ENCODE results near the gene COPZ1.
"Not testable (repeated sequence)": the region's sequence is repeated elsewhere in the genome, so short reads cannot be mapped to it uniquely, and the experiment has no call there.

Gene COPZ1, protein sequence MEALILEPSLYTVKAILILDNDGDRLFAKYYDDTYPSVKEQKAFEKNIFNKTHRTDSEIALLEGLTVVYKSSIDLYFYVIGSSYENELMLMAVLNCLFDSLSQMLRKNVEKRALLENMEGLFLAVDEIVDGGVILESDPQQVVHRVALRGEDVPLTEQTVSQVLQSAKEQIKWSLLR

DNA sequence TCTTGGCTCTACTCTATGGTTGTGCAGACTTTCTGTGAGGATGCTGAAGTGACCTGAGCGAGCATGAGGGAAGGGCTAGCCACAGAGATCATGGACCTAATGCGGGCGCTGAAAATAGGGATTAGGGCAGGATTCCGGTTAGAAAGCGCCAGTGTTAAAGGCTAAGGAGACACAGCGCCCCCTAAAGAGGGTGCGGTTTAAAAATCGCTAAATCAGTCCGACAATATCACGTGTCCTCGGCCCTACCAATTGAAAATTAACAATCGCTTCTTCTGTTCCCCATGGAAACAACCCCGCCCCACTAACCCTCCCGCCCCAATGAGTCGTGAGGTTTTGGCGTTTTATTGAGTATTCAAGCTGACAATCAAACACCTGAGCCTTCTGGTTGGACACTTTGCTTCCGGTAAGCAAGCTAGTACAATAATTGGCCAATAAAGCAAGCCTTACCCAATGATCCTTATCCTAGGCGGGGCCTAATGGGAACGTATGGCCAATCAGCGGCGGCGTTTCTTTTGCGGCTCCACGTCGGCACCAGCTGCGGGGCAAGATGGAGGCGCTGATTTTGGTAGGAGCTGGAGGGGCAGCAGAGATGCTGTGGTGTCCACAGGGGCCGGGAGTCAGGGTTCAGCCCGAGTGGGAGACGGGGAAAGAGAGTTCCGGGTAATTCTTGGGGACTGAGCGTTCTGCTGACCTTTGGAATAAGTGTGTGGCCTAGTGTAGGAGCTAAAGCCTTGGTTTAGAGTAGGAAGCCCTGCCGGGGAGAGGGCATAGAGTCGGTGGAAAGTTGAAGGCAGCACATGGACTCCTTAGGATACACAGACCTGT, at the start of gene COPZ1:
Gene COPZ1 (plus strand): TSS at position 515 of the 825 bp plus-strand sequence. CDS start 33 bp downstream, at position 548.
- peak; percentile 91 to 99 (median 94) for DNase-seq
- intact Hi-C loops (cut with DNase I) = loop anchor here (1.0 to 10.0 kb wide), 3 partner anchors 34 to 105 kb away; no protein-coding TSS in a partner anchor

DNA sequence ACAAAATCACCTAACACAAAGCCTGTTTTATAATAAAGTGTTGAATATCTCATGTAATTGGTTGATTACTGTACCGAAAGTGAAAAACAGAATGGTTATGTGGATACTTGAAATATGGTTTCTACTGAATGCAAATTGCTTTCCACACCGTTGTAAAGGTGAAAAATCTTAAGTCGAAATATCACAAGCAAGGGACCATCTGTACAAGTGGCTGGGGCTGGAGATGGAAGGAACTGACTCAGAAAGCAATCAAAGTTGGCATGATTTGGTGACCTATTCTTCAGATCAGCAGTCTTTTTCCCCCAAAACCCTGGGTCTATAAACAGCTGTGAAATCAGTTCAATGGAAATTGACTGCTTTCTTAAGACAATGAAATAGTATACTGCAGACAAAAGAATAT, 48.6 kb upstream of the COPZ1 start:
- no peak for DNase-seq
- intact Hi-C loops (cut with DNase I) = no loop called here

DNA sequence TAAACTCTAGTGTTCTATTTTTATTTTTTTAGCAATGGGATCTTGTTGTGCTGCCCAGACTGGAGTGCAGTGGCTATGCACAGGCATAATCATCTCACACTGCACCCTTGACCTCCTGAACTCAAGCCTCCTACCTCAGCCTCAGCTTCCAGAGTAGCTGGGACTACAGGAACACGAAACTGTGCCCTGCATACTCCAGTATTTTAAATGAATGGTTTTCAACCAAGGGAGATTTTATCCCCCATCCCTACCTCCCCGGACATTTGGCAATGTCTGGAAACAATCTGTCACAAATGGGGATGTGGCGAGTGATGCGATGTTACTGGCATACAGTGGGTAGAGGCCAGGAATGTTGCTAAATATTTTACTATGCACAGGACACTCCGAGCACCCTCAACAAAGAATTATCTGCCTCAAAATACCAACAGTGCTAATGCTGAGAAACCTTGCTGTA, 47.1 kb upstream of the COPZ1 start:
- DNase-seq = no peak
- intact Hi-C loops (cut with DNase I) = no loop called here

DNA sequence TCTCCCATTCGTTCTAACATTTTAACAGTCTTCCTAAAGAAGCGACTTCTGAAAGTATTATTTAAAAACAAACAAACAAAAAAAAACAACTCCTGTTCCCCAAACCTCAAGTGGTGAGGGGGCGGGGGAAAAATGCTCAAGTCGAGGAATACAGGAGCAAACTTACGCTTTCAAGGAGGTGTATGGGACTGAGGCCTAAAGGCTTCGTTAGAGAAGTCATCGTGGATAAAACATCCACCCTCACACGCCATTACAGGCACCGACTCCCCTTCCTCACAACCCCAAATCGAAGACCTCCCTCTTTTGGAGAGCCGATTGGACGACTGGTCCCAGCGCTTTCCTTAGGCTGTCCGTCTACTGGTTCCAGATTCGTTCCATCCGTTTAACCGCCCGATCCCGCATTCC, 45.7 kb upstream of the COPZ1 start:
- intact Hi-C loops (cut with DNase I) = no loop called here

DNA sequence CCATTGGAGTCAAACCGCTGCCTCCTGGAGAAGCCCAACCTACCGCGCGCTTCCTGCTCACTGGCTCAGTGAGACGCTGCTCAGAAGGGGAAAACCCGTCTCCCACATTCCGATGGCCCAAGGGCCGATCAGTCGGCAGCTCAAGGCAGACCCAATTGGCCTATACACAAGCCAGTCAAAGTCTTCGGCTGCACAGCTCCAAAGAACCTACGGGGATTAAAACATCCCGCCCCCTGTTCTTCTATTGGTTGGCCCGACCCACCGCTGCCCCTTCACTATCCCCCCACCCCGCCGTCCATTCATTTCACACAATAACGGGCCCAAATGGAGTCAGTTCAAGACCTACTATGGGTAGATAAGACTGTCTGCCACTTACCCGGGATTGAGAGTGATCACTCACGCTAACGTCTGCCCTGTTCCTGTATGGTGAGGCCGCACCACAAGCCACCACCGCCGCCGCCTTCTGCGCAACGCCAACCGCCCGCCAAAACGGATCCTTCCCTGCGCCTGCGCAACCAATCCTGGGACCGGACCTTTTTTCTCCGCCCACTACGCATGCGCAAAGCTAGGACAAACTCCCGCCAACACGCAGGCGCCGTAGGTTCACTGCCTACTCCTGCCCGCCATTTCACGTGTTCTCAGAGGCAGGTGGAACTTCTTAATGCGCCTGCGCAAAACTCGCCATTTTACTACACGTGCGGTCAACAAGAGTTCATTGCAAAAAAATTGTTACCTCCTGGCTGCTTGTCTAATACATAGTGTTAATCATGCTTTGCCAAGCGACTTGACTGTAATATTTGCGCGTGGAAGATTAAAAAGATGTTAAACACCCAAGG, 45.1 kb upstream of the COPZ1 start, which contains the start of gene CBX5:
Gene CBX5 (minus strand): TSS at position 491 of the 836 bp plus-strand sequence. CDS start 22,472 bp downstream, outside the sequence.
- intact Hi-C loops (cut with DNase I) = no loop called here
- DNase-seq = peak; percentile 95 to 100 (median 97)

More for the DNA sequence above, 45.7 kb upstream of the COPZ1 start:
- DNase-seq = no peak

DNA sequence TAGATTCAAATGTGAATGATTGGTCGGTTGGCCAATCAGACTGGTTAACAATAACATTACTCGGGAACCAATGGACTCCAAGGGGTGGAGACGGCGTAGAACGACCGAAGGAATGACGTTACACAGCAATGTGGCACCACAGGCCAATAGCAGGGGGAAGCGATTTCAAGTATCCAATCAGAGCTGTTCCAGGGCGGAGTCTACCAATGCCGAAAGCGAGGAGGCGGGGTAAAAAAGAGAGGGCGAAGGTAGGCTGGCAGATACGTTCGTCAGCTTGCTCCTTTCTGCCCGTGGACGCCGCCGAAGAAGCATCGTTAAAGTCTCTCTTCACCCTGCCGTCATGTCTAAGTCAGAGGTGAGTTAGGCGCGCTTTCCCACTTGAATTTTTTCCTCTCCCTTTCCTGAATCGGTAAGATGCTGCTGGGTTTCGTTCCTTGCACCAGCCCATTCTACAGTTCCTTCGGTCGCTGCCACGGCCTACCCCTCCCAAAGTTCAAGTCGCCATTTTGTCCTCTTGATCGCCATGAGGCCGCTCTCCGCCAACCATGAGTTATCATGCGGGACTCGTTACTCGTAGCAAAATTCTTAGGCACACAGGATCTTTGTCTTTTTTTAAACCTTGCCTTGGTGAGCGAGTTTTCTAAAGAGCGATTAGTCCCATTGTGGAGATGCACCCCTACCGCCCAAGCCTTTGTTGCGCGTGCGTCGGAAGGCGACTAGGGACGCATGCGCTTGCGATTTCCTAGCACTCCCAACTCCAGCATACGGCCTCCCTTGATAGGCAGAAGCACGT, 44.3 kb upstream of the COPZ1 start, which contains the start of gene HNRNPA1:
Gene HNRNPA1 (plus strand): TSS at position 259 of the 793 bp plus-strand sequence. CDS start 82 bp downstream, at position 341.
- DNase-seq = peak; percentile 92 to 99 (median 96)
- intact Hi-C loops (cut with DNase I) = no loop called here

DNA sequence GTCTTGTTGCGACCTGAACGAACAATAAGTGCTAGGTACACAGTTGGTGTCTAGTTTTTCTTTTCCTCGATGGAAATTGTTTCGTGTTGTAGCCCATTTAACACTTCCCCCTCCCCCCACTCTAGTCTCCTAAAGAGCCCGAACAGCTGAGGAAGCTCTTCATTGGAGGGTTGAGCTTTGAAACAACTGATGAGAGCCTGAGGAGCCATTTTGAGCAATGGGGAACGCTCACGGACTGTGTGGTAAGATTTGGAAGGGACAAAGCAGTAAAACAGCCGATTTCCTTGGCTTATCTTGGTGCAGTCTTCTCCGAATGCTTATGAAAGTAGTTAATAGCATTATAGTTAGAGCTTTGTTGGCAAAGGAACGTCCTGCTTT, 43.7 kb upstream of the COPZ1 start:
- DNase-seq; intact Hi-C loops (cut with DNase I): not testable (repeated sequence)

DNA sequence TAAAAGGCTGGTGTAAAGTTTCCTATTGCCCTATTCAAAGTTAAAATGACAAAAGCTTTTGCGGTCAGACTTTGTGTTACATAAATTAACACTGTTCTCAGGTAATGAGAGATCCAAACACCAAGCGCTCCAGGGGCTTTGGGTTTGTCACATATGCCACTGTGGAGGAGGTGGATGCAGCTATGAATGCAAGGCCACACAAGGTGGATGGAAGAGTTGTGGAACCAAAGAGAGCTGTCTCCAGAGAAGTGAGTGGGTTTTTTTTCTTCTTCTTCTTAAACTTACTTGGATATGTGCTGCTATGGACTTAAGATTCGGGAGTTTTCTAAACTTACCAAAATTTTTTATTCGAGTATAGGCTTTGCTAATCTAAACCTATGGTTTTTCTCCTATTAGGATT, 43.2 kb upstream of the COPZ1 start:
- DNase-seq; intact Hi-C loops (cut with DNase I): not testable (repeated sequence)

DNA sequence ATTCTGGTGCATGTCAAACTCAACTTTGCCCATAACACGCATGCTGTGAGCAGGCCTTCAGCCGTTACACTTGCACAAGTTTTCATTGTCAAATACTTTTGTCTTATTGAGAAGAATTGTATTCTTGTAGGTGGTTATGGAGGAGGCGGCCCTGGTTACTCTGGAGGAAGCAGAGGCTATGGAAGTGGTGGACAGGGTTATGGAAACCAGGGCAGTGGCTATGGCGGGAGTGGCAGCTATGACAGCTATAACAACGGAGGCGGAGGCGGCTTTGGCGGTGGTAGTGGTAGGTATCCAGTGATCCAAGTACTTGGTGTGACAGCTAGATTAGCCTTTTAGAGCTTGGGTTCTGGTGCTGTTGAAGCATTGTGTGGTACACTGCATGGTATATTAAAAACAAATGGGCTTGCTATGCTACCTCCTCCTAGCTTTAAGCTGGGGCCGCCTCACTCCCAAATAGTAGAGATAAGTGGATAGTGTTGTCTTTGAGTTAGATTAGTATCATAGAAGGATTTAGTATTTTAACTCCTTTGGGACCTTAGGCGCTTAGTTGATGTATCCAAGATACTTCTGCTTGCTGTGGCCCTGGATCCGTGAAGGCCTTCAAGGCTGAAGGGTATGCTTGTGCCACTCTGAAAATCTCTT, 41.9 kb upstream of the COPZ1 start:
- intact Hi-C loops (cut with DNase I) = no loop called here
- DNase-seq = peak in 1 of 10 donors; percentile 49

DNA sequence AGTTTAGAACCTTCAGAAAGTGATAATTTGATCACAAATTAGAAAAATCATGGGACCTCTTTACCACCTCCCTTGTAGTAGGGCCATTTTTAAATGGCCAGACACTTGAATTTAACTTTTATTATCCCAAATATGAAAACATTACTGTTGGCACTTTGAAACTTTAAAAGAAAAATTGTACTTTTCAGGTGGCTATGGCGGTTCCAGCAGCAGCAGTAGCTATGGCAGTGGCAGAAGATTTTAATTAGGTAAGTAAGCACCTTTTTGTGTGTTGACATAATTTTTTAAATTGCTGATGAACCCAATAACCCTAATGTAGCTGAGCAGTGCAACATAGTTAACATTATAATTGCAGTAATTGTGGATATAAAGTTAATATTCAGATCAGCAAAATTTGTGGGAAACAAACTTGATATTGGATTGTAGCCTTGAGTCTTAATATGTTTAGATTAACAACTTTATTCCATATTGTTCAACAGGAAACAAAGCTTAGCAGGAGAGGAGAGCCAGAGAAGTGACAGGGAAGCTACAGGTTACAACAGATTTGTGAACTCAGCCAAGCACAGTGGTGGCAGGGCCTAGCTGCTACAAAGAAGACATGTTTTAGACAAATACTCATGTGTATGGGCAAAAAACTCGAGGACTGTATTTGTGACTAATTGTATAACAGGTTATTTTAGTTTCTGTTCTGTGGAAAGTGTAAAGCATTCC, 40.7 kb upstream of the COPZ1 start:
- DNase-seq; intact Hi-C loops (cut with DNase I): not testable (repeated sequence)

DNA sequence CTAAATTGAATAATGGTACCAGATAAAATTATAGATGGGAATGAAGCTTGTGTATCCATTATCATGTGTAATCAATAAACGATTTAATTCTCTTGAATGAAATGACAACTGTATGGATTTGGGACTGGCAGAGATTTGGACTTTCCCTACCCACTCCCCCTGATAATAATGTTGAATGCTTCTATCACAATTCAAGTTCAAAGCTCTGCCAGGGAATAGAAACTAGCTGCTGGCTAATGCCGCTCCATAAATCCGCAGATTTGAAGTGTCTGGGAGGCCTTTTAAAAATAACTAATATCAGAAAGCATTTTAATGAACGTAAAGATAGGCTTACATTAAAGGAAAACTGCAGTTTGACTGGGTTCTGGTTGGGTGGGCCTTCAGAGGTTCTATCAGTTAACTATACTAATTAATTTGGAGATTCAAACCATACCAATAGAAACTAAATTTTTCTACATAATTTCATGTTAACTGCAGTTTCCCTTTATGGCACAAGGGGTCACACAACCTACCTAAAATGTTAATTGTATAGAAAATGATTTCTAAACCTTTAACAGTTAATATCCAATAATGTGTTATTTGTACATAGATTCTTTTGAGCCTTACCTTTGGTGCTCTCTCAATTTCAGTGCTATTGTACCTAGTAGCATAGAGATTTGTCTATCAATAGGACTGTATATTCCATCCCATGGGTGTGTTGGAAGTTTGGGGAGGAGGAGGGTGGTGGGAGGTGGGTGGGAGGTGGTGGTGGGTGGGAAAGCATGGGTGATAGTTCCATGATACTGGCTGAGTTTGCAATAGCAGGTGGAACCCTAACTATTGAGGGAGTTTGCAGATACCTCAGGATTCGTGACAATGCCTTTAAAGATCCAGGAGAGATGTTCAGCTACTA, 39.5 kb upstream of the COPZ1 start:
- DNase-seq = peak in 1 of 10 donors; percentile 2
- intact Hi-C loops (cut with DNase I) = no loop called here

DNA sequence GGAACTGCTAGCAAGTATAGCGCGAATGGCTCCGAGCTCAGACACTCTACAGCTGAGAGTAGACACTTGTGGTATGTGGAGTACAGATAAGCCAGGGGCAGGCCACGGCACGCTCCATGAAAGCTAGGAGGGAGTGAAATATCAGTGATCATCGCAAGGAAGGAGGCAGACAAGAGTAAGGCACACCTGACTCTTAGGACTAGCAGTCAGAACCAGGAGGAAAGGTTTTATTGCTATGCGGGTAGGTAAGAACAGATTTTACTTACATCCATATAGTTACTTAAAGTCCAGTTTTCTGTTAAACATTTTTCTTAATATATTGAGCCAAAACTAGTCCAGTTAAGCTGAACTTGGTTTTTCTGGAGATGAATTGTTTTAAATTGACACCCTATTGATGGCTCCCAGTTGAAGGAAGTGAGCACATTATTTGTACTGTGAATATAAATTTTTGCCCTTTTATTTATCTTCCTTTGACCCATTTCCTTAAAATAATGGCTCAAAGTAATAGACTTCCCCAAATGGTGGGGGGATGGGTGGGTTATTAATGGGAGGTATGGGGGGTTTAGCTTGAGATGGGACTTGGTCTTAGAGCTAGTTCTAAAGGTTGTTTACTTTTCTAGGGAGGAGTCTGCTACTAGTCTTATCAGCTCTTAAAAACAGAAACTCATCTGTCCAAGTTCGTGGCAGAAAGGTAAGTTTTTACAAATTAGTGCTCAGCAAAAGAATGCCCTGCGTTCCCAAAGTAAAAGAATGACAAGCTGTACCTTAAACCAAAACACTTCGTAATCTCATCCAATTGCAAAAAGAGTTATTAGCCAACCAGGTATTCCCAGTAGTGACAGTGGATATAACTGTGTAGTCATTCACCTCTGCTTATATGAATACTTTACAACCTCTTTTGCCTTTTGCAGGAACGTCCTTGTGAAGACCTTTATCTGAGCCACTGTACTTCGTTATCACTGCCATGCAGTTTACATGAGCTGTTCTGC, 38.6 kb upstream of the COPZ1 start:
- intact Hi-C loops (cut with DNase I) = no loop called here

DNA sequence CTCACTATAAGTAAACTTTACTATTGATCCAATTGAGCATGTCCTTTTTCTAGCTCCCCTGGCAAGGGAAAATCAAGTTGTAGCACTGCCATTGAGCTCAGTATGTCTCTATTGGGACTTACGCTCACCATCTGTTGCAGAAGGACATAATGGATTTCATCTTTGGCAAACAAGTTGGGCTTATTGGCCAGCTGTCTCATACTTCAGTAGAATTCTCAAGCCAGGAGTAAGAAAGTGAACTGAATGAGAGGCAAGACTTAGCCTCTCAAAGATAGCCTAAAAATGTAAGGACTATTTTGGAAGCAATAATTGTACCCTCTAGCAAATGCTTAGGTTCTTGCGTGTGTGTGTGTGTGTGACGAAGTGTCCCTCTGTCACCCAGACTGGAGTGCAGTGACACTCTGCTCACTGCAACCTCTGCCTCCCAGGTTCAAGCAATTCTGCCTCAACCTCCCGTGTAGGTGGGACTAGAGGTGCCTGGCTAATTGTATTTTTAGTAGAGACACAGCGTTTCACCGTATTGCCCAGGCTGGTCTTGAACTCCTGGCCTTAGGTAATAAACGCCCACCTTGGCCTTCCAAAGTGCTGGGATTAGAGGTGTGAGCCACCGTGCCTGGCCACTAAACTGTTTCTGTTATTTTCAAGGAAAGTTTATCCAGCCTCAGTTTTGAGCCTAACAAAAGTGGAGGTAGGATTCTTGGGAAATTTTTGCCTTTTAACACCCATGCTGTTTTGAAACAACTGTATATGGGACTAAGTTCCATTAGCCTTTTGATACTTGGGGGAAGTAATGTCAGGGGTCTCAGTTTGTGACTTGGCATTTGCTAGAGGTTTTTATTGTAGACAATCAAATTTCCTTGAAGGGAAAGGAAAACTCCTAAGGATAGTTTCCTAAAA, 37.4 kb upstream of the COPZ1 start:
- DNase-seq = peak in 1 of 10 donors; percentile 11
- intact Hi-C loops (cut with DNase I) = no loop called here

More for the DNA sequence above, 38.6 kb upstream of the COPZ1 start:
- DNase-seq = peak in 1 of 10 donors; percentile 74

DNA sequence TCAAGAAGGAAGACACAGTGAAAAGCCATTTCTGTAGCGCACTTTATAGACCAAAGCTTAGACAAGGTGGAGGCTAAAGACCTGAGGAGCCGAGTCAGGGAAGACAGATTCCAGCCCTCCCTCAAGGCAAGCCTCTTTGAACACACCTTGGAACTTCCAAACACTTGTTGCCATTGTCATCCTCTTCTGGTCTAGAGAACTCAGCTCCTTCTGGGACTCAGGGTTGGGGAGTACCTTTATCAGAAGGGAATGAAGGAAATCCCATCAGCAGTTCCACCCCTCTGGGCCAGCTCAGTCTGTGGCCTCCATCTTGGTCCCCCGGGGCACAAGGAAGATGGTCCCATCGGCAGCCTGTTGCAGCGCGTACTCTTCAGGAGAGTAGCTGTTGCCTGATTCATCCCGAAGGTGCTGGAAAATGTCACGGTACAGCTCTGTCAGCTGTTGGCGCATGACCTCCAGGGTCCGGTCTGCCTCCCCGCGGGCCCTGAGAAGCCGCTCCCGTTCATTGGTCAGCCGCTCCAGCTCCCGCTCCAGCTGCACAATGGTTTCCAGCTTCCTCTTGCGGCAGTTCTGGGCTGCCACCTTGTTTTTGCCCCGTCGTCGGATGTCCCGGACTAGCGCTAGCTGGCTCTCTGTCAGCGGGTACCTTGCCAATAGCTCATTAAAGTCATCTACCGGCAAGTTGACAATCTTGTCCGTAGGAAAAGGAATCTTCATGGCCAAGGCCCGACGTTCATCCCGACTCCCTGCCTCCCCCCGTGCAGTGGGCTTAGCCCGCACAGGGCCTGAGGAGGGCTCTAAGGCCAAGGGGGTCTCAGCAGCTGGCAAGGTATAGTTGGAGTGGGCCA, 32.6 kb upstream of the COPZ1 start:
- no peak for DNase-seq
- intact Hi-C loops (cut with DNase I) = loop anchor here (5.0 kb wide), 1 partner anchor 75 kb away; no protein-coding TSS in a partner anchor

All from posterior cingulate gyrus (tissue), 11 donors.